H1 (cell line): ENCODE measurements around the gene RTN4. TPM values are rescaled to one million over a fixed set of nuclear protein-coding genes. Genes with fewer than 3 reads are reported as not detected.

ENCODE experiments used
- CTCF ChIA-PET: fragments of 300-600 bp; sonication (Branson Sonifier 250); formaldehyde crosslinking; loops from one replicate; lab custom pipeline; 2021; ENCODE audit not compliant: partially characterized antibody; lab: Charles Lee
- POLR2A ChIA-PET: fragments of 300-600 bp; sonication (Branson Sonifier 250); formaldehyde crosslinking; loops from one replicate; lab custom pipeline; 2021; ENCODE audit warnings: inconsistent platforms; ENCODE audit not compliant: partially characterized antibody; lab: Charles Lee
- DNase-seq, 2 experiments: peaks; one replicate each; pipeline versions ENCODE4 v3.0.0 to v3.0.0-alpha.2; 2010 to 2022; ENCODE audit warnings: low spot score in 2 of 2, low read depth in 1 of 2, mixed read lengths in 1 of 2
- FAIRE-seq: peaks from 2 replicates; lab custom pipeline; 2011; peaks lifted over from hg19 to GRCh38; lab: Jason Lieb, UNC
- H2AFZ ChIP-seq: 2 replicates; pipeline ENCODE4 v1.8.1; 2012; ENCODE audit warnings: low read length, inconsistent platforms
- H2AK5ac ChIP-seq: 2 replicates; pipeline ENCODE4 v1.6.1; 2013; ENCODE audit warnings: low read depth, low read length
- H2BK120ac ChIP-seq: replicated peaks from 2 replicates; pipeline ENCODE3; 2013; ENCODE audit warnings: low read depth, low read length, inconsistent platforms
- H2BK12ac ChIP-seq: 2 replicates; pipeline ENCODE4 v1.6.1; 2013; ENCODE audit warnings: low read depth, low read length
- H2BK15ac ChIP-seq: 2 replicates; pipeline ENCODE4 v1.6.1; 2013; ENCODE audit warnings: low read length
- H2BK20ac ChIP-seq: 2 replicates; pipeline ENCODE4 v1.6.1; 2013; ENCODE audit warnings: low read length
- H2BK5ac ChIP-seq: 2 replicates; pipeline ENCODE4 v1.6.1; 2013; ENCODE audit warnings: low read depth, low read length
- H3K14ac ChIP-seq: 2 replicates; pipeline ENCODE4 v1.6.1; 2013; ENCODE audit warnings: inconsistent platforms; ENCODE audit not compliant: insufficient read length
- H3K18ac ChIP-seq: 2 replicates; pipeline ENCODE4 v1.6.1; 2013; ENCODE audit warnings: low read length; ENCODE audit errors: extremely low read depth
- H3K23ac ChIP-seq: 2 replicates; pipeline ENCODE4 v1.6.1; 2013; ENCODE audit warnings: inconsistent platforms; ENCODE audit not compliant: insufficient read length
- H3K23me2 ChIP-seq: 2 replicates; pipeline ENCODE4 v1.6.1; 2013; ENCODE audit warnings: low read depth, low read length
- H3K27ac ChIP-seq: 2 replicates; pipeline ENCODE4 v1.6.1; 2011; ENCODE audit warnings: low read depth, low read length, inconsistent platforms
- H3K27me3 ChIP-seq, 4 experiments: replicated peaks in 1 of 4; 1 replicate in 1 of 4; 2 replicates in 3 of 4; pipeline versions ENCODE4 v1.6.1 to v1.8.1; 2011 to 2013; ENCODE audit warnings: low read length in 3 of 4, mild to moderate bottlenecking in 3 of 4, inconsistent platforms in 2 of 4, mixed read lengths in 2 of 4, moderate library complexity in 1 of 4; ENCODE audit not compliant: control insufficient read depth in 3 of 4, insufficient read depth in 3 of 4; ENCODE audit errors: extremely low read depth in 1 of 4
- H3K36me3 ChIP-seq, 4 experiments: 2 replicates each; pipeline versions ENCODE4 v1.6.1 to v1.8.1; 2011 to 2013; ENCODE audit warnings: mild to moderate bottlenecking in 4 of 4, low read length in 3 of 4, moderate library complexity in 2 of 4, control low read depth in 1 of 4, inconsistent platforms in 1 of 4; ENCODE audit not compliant: insufficient read depth in 4 of 4, control insufficient read depth in 2 of 4
- H3K4ac ChIP-seq: replicated peaks from 2 replicates; pipeline ENCODE3; 2013; ENCODE audit warnings: low read length, low read depth, mixed read lengths, inconsistent platforms; ENCODE audit not compliant: insufficient read length
- H3K4me1 ChIP-seq, 4 experiments: replicated peaks in 1 of 4; 1 replicate in 1 of 4; 2 replicates in 3 of 4; pipeline versions ENCODE4 v1.6.1 to v1.8.1; 2011 to 2013; ENCODE audit warnings: low read length in 3 of 4, inconsistent platforms in 2 of 4, mixed read lengths in 1 of 4; ENCODE audit not compliant: insufficient read depth in 4 of 4, control insufficient read depth in 3 of 4
- H3K4me2 ChIP-seq, 2 experiments: 2 replicates each; pipeline versions ENCODE4 v1.6.1 to v1.8.1; 2011 to 2013; ENCODE audit warnings: low read depth in 2 of 2, low read length in 2 of 2, control low read depth in 1 of 2, inconsistent platforms in 1 of 2, mild to moderate bottlenecking in 1 of 2; ENCODE audit not compliant: insufficient read depth in 1 of 2
- H3K4me3 ChIP-seq, 4 experiments: fragments of 200-600, 300-600 bp in 1 of 4; sonication (generic), shearing (Covaris generic), sonication (Bioruptor Twin) in 1 of 4; 2 replicates each; pipeline versions ENCODE4 v1.5.1 to v1.8.1; 2011 to 2016; ENCODE audit warnings: low read length in 4 of 4, low read depth in 3 of 4, control low read depth in 2 of 4, inconsistent platforms in 2 of 4, mild to moderate bottlenecking in 2 of 4, mixed read lengths in 1 of 4, moderate library complexity in 1 of 4; ENCODE audit not compliant: insufficient read depth in 2 of 4; ENCODE audit errors: extremely low read depth in 1 of 4
- H3K56ac ChIP-seq: replicated peaks from 2 replicates; pipeline ENCODE3; 2013; ENCODE audit warnings: low read depth, mild to moderate bottlenecking, mixed read lengths, low read length, inconsistent platforms; ENCODE audit not compliant: insufficient read length
- H3K79me1 ChIP-seq: 2 replicates; pipeline ENCODE4 v1.6.1; 2013; ENCODE audit warnings: low read depth, low read length, control low read depth
- H3K79me2 ChIP-seq, 2 experiments: 2 replicates each; pipeline versions ENCODE4 v1.6.1 to v1.8.1; 2012 to 2013; ENCODE audit warnings: low read length in 2 of 2, mild to moderate bottlenecking in 2 of 2, inconsistent platforms in 1 of 2; ENCODE audit not compliant: insufficient read depth in 2 of 2, control insufficient read depth in 1 of 2
- H3K9ac ChIP-seq, 4 experiments: replicated peaks in 1 of 4; 1 replicate in 1 of 4; 2 replicates in 3 of 4; pipeline versions ENCODE4 v1.6.1 to v1.8.1; 2011 to 2013; ENCODE audit warnings: low read depth in 3 of 4, low read length in 3 of 4, control low read depth in 2 of 4, mild to moderate bottlenecking in 2 of 4, moderate library complexity in 2 of 4, inconsistent platforms in 1 of 4; ENCODE audit errors: extremely low read depth in 1 of 4
- H3K9me3 ChIP-seq, 2 experiments: 2 replicates each; pipeline versions ENCODE4 v1.6.1 to v1.8.1; 2012 to 2013; ENCODE audit warnings: mild to moderate bottlenecking in 2 of 2, moderate library complexity in 2 of 2, control low read depth in 1 of 2, inconsistent platforms in 1 of 2, low read depth in 1 of 2, low read length in 1 of 2, mixed read lengths in 1 of 2; ENCODE audit not compliant: insufficient read depth in 2 of 2
- H4K20me1 ChIP-seq, 2 experiments: replicated peaks in 1 of 2; 2 replicates each; pipeline versions ENCODE3 to v1.8.1; 2011 to 2013; ENCODE audit warnings: inconsistent platforms in 2 of 2, low read length in 2 of 2, mild to moderate bottlenecking in 1 of 2; ENCODE audit not compliant: insufficient read depth in 2 of 2, control insufficient read depth in 1 of 2
- H4K5ac ChIP-seq: 2 replicates; pipeline ENCODE4 v1.6.1; 2013; ENCODE audit warnings: low read length, low read depth, mixed read lengths, inconsistent platforms; ENCODE audit not compliant: insufficient read length
- H4K8ac ChIP-seq: 2 replicates; pipeline ENCODE4 v1.8.0; 2013; ENCODE audit warnings: mild to moderate bottlenecking, moderate library complexity, low read length, inconsistent platforms; ENCODE audit not compliant: insufficient read depth; ENCODE audit errors: extremely low read depth
- H4K91ac ChIP-seq: replicated peaks from 2 replicates; pipeline ENCODE3; 2013; ENCODE audit warnings: low read length, mixed read lengths, inconsistent platforms; ENCODE audit not compliant: insufficient read length
- BCL11A ChIP-seq, 2 experiments: IDR thresholded peaks; one replicate each; pipeline ENCODE4 v1.6.1; 2011; ENCODE audit warnings: low read depth in 2 of 2, low read length in 2 of 2, mild to moderate bottlenecking in 2 of 2
- CBX5 ChIP-seq: fragments of 300-800, 300-1000 bp; sonication (generic); IDR thresholded peaks from 2 replicates; pipeline ENCODE4 v1.7.1; 2016; ENCODE audit warnings: antibody characterized with exemption, low read length, low read depth
- CBX8 ChIP-seq: fragments of 300-800, 300-1000 bp; sonication (generic); IDR thresholded peaks from 2 replicates; pipeline ENCODE4 v1.7.1; 2016; ENCODE audit warnings: low read depth, low read length, borderline replicate concordance
- CREB1 ChIP-seq: IDR thresholded peaks from 2 replicates; pipeline ENCODE4 v1.6.1; 2012; ENCODE audit warnings: inconsistent platforms
- NRF1 ChIP-seq: IDR thresholded peaks from 2 replicates; pipeline ENCODE4 v1.6.1; 2011; ENCODE audit warnings: mild to moderate bottlenecking, low read depth, low read length, improper control_type of control experiment
- PHF8 ChIP-seq: fragments of 200-600 bp; sonication (generic); conservative IDR thresholded peaks from 2 replicates; pipeline ENCODE4 v1.7.1; 2012; ENCODE audit warnings: low read depth, mild to moderate bottlenecking, inconsistent platforms, low read length, moderate library complexity
- POU5F1 ChIP-seq: IDR thresholded peaks from 2 replicates; pipeline ENCODE4 v1.6.1; 2011; ENCODE audit warnings: low read depth, mild to moderate bottlenecking, low read length, moderate library complexity
- ZNF274 ChIP-seq: IDR thresholded peaks from 2 replicates; pipeline ENCODE4 v1.7.0; 2012; ENCODE audit warnings: low read length, borderline replicate concordance; ENCODE audit errors: extremely low read depth
- WGBS, 2 experiments: shearing (Covaris generic) in 1 of 2; methylation state at CpG; one replicate each; pipeline versions ENCODE4 v1.1.6 to v1.1.7; 2013 to 2015; ENCODE audit warnings: low lambda C conversion rate in 2 of 2, mixed read lengths in 2 of 2, inconsistent platforms in 1 of 2, low coverage in 1 of 2, missing lambda C conversion rate in 1 of 2; ENCODE audit not compliant: insufficient replicate concordance in 2 of 2, insufficient coverage in 1 of 2, insufficient read length in 1 of 2; ENCODE audit errors: extremely low coverage in 1 of 2, missing lambda C conversion rate in 1 of 2; 5-methylcytosine and 5-hydroxymethylcytosine counted together
- polyA plus RNA-seq, 7 experiments: library from polyadenylated mRNA; depleted of rRNA in 3 of 7; stranded (reverse) in 5 of 7; unstranded in 2 of 7; fragments of >200 nt in 5 of 7; fragments of 200-250 nt in 2 of 7; gene quantifications; 1 replicate in 5 of 7; 2 replicates in 1 of 7; 4 replicates in 1 of 7; pipeline versions ENCODE4 v1.2.1 to v1.2.3, GENCODE V29; 2011 to 2013; ENCODE audit warnings: missing spikeins in 2 of 7, mixed read lengths in 2 of 7
- total RNA-seq: library from RNA; stranded (reverse); fragmentation: NEBNext Ultra II Directional; extraction: Animal tissue kit (Norgen Biotek cat#: 25700); gene quantifications from 2 replicates; pipeline ENCODE4 v1.2.1, GENCODE V29; 2021

RTN4 gene
- total and polyA plus RNA-seq, 2 of the 8 experiments (the other 6 are each of a cell fraction or from before 2014, with no cell fraction given): 179 to 242 TPM

GRCh38 chr2:54956111-54956627, 94.1 kb downstream of the RTN4 start:
- TF ChIP-seq ZNF274: no peak
- TF ChIP-seq POU5F1: no peak
- TF ChIP-seq BCL11A (IDR thresholded peaks at IDR 0.05; ENCODE audit: low read depth in 2 of 2, low read length in 2 of 2): no peak
- TF ChIP-seq NRF1: no peak
- no peak for TF ChIP-seq CREB1
- no peak for TF ChIP-seq CBX5
- TF ChIP-seq PHF8: no peak
- TF ChIP-seq CBX8: no peak
- H3K9ac ChIP-seq: no peak overlapping the region; a peak in 2 of 7 replicates
- H3K27ac ChIP-seq: no peak overlapping the region
- no peak overlapping the region for H3K4me3 ChIP-seq
- peaks cover 0 to 2% of the 10 kb centered on the region in 2 experiments for H4K20me1 ChIP-seq
- no peaks in the 10 kb centered on the region for H3K9me3 ChIP-seq
- H3K4me1 ChIP-seq: peaks cover 2 to 7% (median 4%) of the 10 kb centered on the region in 4 experiments; a peak in 4 of 7 replicates
- DNase-seq (no peak), FAIRE-seq (no peak)
- no peak overlapping the region for H2BK15ac ChIP-seq
- no peak overlapping the region for H2AK5ac ChIP-seq
- POLR2A ChIA-PET: interaction anchor here (0.9 to 1.1 kb wide), 2 partner anchors 9 to 94 kb away, joined by 3 to 4 read pairs; partner anchors contain the start of gene RTN4
- CTCF ChIA-PET: interaction anchor here (1.1 to 1.2 kb wide), 3 partner anchors 57 to 117 kb away, joined by 3 read pairs; no protein-coding TSS in a partner anchor
- no peak overlapping the region for H2BK5ac ChIP-seq
- no peak overlapping the region for H4K8ac ChIP-seq
- H3K4ac ChIP-seq: no peak overlapping the region
- no peak overlapping the region for H2BK12ac ChIP-seq
- no peaks in the 10 kb centered on the region for H3K36me3 ChIP-seq
- no peak overlapping the region for H3K14ac ChIP-seq
- no peaks in the 10 kb centered on the region for H3K79me2 ChIP-seq
- H2BK20ac ChIP-seq: no peak overlapping the region
- no peak overlapping the region for H3K56ac ChIP-seq
- no peak overlapping the region for H4K5ac ChIP-seq
- no peaks in the 10 kb centered on the region for H3K23me2 ChIP-seq
- H2BK120ac ChIP-seq: peak overlapping the region; percentile 39
- no peak overlapping the region for H3K4me2 ChIP-seq
- no peak overlapping the region for H3K23ac ChIP-seq
- H2AFZ ChIP-seq: no peak overlapping the region
- H4K91ac ChIP-seq: no peak overlapping the region
- no peak overlapping the region for H3K18ac ChIP-seq
- H3K79me1 ChIP-seq: no peaks in the 10 kb centered on the region
- H3K27me3 ChIP-seq: no peaks in the 10 kb centered on the region
- WGBS, 2 experiments: 78% methylated on average over 2 of the region's 2 CpGs; no CpG with 5 or more reads in 1 of the 2 experiments
